Uterus (tissue), 2 donors: ENCODE data around the gene POLR2C.

Experiments
- CTCF ChIP-seq, 4 experiments: fragments of 200-600 bp in 2 of 4; fragments of 450-650 bp in 2 of 4; sonication (generic) in 2 of 4; IDR thresholded peaks; one replicate each; pipeline ENCODE4 v1.5.1; 2016 to 2019; ENCODE audit warnings: antibody characterized with exemption in 4 of 4, mild to moderate bottlenecking in 2 of 4, moderate library complexity in 1 of 4
- POLR2A ChIP-seq, 2 donors: fragments of 450-650 bp; IDR thresholded peaks; one replicate each; pipeline ENCODE4 v1.6.1; 2016; ENCODE audit warnings: antibody characterized with exemption in 2 of 2, mild to moderate bottlenecking in 1 of 2, moderate library complexity in 1 of 2

GRCh38 chr16:57516773-57517172 is 54.3 kb downstream of the POLR2C start:
- TF ChIP-seq POLR2A (IDR thresholded peaks at IDR 0.05) (no peak), CTCF (IDR thresholded peaks at IDR 0.05) (no peak)
